DMS153 treated with DMSO at 0.1 percent for 48 hours (cell line): ENCODE results near the gene REG3G.

Experiments
- DNase-seq: peaks from one replicate; lab custom pipeline; 2025; ENCODE audit not compliant: unreplicated experiment; lab: John Stamatoyannopoulos, UW

Gene REG3G

GRCh38 chr2:79025421-79025820 lies at the start of gene REG3G:
REG3G (plus strand) TSS chr2:79025702; CDS start chr2:79026094, 392 bp downstream.
- no peak for DNase-seq

- no peak for DNase-seq
Measured at GRCh38 chr2:78977661-78978145, 47.8 kb upstream of the REG3G start.

- DNase-seq = no peak
Measured at GRCh38 chr2:78978340-78978739, 47.2 kb upstream of the REG3G start.

- peak; percentile 20 for DNase-seq
Measured at GRCh38 chr2:78979380-78980151, 45.9 kb upstream of the REG3G start.

GRCh38 chr2:78980152-78980465 lies 45.4 kb upstream of the REG3G start:
- DNase-seq = no peak

GRCh38 chr2:78980871-78981270 lies 44.6 kb upstream of the REG3G start:
- no peak for DNase-seq

- DNase-seq = no peak
Measured at GRCh38 chr2:78982638-78983330, 42.7 kb upstream of the REG3G start.

GRCh38 chr2:78984386-78984785 lies 41.1 kb upstream of the REG3G start:
- no peak for DNase-seq

- DNase-seq = no peak
Measured at GRCh38 chr2:78985558-78985957, 39.9 kb upstream of the REG3G start.

- no peak for DNase-seq
Measured at GRCh38 chr2:78989051-78989450, 36.5 kb upstream of the REG3G start.

GRCh38 chr2:78992451-78992806 lies 33.1 kb upstream of the REG3G start:
- no peak for DNase-seq

- DNase-seq = no peak
Measured at GRCh38 chr2:78992807-78993517, 32.5 kb upstream of the REG3G start.

- no peak for DNase-seq
Measured at GRCh38 chr2:78993518-78994148, 31.9 kb upstream of the REG3G start.

GRCh38 chr2:78994789-78995188 lies 30.7 kb upstream of the REG3G start:
- DNase-seq = no peak

GRCh38 chr2:78999406-78999805 lies 26.1 kb upstream of the REG3G start:
- DNase-seq = no peak

GRCh38 chr2:79000008-79000576 lies 25.4 kb upstream of the REG3G start:
- DNase-seq = no peak

GRCh38 chr2:79001285-79001684 lies 24.2 kb upstream of the REG3G start:
- DNase-seq = no peak

GRCh38 chr2:79004680-79005079 lies 20.8 kb upstream of the REG3G start:
- DNase-seq = no peak

GRCh38 chr2:79005216-79005615 lies 20.3 kb upstream of the REG3G start:
- DNase-seq = no peak

GRCh38 chr2:79009388-79009787 lies 16.1 kb upstream of the REG3G start:
- DNase-seq = no peak

- DNase-seq = no peak
Measured at GRCh38 chr2:79011496-79011895, 14.0 kb upstream of the REG3G start.
